Neutrophil (primary cell): Measurements from ENCODE around the gene CD200.
"Not testable (repeated sequence)": the region's sequence is repeated elsewhere in the genome, so short reads cannot be mapped to it uniquely, and the experiment has no call there.

ENCODE experiments used
- H3K27ac ChIP-seq: fragments of 200-600 bp; sonication (generic); 2 replicates; pipeline ENCODE4 v1.5.1; 2016; ENCODE audit warnings: mild to moderate bottlenecking, moderate library complexity
- H3K27me3 ChIP-seq: fragments of 200-600 bp; sonication (generic); 2 replicates; pipeline ENCODE4 v1.6.0; 2016; ENCODE audit warnings: mild to moderate bottlenecking
- H3K36me3 ChIP-seq: fragments of 200-600 bp; sonication (generic); 2 replicates; pipeline ENCODE4 v1.5.1; 2017
- H3K4me1 ChIP-seq, 2 experiments: fragments of 200-600 bp in 1 of 2; sonication (generic) in 1 of 2; 1 replicate in 1 of 2; 2 replicates in 1 of 2; pipeline versions ENCODE4 v1.5.1 to v1.6.1; 2013 to 2016; ENCODE audit warnings: low read depth in 1 of 2, low read length in 1 of 2, mild to moderate bottlenecking in 1 of 2, moderate library complexity in 1 of 2; ENCODE audit not compliant: control insufficient read depth in 1 of 2, insufficient read depth in 1 of 2
- H3K4me3 ChIP-seq, 2 experiments: fragments of 200-600 bp in 1 of 2; sonication (generic) in 1 of 2; 1 replicate in 1 of 2; 2 replicates in 1 of 2; pipeline ENCODE4 v1.5.1; 2013 to 2016; ENCODE audit warnings: low read depth in 1 of 2, low read length in 1 of 2, mild to moderate bottlenecking in 1 of 2, moderate library complexity in 1 of 2
- H3K9me3 ChIP-seq: fragments of 200-600 bp; sonication (generic); 2 replicates; pipeline ENCODE4 v1.5.1; 2016
- TF ChIP-seq, protein P1 (sequence below): fragments of 200-600 bp; sonication (generic); IDR thresholded peaks from 2 replicates; pipeline ENCODE4 v1.5.1; 2016; ENCODE audit warnings: antibody characterized with exemption

Gene CD200

DNA sequence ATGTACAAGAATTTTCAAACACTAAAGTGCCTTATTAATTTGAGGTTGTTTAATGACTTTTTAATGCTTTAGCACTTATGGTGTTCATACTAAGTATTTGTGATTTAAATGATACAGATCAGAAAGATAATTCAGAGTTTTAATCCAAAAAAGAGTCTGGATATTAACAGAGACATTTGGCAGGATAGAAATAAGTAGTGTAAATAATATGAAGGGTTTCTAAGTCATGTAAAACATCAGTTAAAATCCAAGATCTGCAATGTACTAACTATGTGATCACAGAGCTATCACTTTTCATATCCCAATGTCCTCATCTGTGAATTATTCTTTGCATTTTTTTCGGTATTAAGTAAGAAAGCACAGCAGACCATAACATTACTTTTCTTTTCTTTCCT is 62.9 kb downstream of the CD200 start:
- Histone ChIP-seq H3K9me3 (no peaks in the 10 kb centered on the region), H3K4me1 (peaks cover 47 to 57% of the 10 kb centered on the region in 2 experiments), H3K4me3 (no peak overlapping the region), H3K27ac (peak overlapping the region; percentile 28), H3K27me3 (no peaks in the 10 kb centered on the region), H3K36me3 (no peaks in the 10 kb centered on the region)
- TF ChIP-seq, protein P1, sequence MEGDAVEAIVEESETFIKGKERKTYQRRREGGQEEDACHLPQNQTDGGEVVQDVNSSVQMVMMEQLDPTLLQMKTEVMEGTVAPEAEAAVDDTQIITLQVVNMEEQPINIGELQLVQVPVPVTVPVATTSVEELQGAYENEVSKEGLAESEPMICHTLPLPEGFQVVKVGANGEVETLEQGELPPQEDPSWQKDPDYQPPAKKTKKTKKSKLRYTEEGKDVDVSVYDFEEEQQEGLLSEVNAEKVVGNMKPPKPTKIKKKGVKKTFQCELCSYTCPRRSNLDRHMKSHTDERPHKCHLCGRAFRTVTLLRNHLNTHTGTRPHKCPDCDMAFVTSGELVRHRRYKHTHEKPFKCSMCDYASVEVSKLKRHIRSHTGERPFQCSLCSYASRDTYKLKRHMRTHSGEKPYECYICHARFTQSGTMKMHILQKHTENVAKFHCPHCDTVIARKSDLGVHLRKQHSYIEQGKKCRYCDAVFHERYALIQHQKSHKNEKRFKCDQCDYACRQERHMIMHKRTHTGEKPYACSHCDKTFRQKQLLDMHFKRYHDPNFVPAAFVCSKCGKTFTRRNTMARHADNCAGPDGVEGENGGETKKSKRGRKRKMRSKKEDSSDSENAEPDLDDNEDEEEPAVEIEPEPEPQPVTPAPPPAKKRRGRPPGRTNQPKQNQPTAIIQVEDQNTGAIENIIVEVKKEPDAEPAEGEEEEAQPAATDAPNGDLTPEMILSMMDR = no peak

DNA sequence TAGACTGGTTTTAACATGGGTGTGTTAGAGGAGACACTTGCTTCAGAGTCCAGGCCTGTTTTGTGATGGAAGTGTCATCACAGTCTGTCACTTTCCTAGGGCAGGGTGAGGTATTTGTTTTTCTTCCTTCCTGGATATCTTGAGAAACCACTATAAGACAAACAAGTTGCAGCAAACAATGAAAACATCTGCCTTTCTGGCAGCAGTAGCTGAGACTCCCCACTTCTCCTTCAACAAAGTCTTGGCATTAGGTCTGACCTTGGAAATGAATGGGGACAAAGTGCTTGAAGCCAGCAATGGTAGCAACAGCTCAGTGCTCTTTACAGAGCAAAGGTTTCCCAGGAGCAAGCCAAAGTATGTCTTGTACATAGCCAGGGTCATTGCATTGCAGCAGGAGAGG is 64.6 kb downstream of the CD200 start:
- H3K36me3 ChIP-seq = no peaks in the 10 kb centered on the region
- peaks cover 35 to 43% of the 10 kb centered on the region in 2 experiments for H3K4me1 ChIP-seq
- H3K27me3 ChIP-seq = no peaks in the 10 kb centered on the region
- TF ChIP-seq, protein P1 = no peak
- peak overlapping the region; percentile 53 for H3K27ac ChIP-seq
- H3K9me3 ChIP-seq = no peaks in the 10 kb centered on the region
- no peak overlapping the region for H3K4me3 ChIP-seq

DNA sequence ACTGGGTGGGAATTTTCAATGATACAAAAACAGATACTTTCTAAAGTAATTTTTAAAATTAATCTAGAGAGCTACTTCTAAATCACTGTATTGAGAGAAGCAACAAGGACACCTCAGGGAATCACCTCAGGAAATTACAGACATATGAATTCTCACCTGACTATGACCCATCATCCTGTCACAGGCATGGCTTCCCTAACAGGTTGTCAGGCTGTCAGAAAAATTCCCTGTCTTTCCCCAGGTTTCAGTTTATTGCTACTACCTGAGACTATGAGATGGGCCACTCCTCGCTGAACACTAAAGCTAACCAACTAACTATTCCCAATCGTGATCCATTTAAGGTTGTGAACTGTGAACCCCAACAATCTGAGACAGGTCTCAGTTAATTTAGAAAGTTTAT is 66.1 kb downstream of the CD200 start:
- H3K36me3 ChIP-seq = no peaks in the 10 kb centered on the region
- H3K27ac ChIP-seq = no peak overlapping the region
- TF ChIP-seq, protein P1 = no peak
- no peak overlapping the region for H3K4me3 ChIP-seq
- H3K4me1 ChIP-seq = peaks cover 32 to 38% of the 10 kb centered on the region in 2 experiments
- no peaks in the 10 kb centered on the region for H3K27me3 ChIP-seq
- no peaks in the 10 kb centered on the region for H3K9me3 ChIP-seq

DNA sequence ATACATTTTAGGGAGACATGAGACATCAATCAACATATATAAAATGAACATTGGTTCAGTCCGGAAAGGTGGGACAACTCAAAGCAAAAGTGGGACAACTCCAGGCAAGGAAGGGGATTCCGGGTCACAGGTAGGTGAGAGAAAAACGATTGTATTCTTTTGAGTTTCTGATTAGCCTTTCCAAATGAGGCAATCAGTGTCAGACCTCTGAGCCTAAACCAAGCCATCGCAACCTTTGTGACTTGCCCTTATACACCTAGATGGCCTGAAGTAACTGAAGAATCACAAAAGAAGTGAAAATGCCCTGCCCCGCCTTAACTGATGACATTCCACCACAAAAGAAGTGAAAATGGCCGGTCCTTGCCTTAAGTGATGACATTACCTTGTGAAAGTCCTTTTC is 66.6 kb downstream of the CD200 start:
- H3K36me3 ChIP-seq, H3K27ac ChIP-seq, H3K9me3 ChIP-seq, H3K27me3 ChIP-seq, H3K4me3 ChIP-seq: not testable (repeated sequence)
- H3K4me1 ChIP-seq = peaks cover 27 to 33% of the 10 kb centered on the region in 2 experiments

DNA sequence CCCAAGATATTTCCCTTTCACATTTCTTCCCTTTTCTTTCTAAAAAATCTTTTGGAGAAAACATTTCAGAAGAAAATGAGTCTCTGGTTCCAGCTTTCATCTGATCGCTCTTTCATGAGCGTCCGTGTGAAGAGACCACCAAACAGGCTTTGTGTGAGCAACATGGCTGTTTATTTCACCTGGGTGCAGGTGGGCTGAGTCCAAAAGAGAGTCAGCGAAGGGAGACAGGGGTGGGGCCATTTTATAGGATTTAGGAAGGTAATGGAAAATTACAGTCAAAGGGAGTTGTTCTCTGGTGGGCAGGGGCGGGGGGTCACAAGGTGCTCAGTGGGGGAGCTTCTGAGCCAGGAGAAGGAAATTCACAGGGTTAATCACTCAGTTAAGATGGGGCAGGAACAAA is 67.4 kb downstream of the CD200 start:
- peaks cover 20 to 27% of the 10 kb centered on the region in 2 experiments for H3K4me1 ChIP-seq

DNA sequence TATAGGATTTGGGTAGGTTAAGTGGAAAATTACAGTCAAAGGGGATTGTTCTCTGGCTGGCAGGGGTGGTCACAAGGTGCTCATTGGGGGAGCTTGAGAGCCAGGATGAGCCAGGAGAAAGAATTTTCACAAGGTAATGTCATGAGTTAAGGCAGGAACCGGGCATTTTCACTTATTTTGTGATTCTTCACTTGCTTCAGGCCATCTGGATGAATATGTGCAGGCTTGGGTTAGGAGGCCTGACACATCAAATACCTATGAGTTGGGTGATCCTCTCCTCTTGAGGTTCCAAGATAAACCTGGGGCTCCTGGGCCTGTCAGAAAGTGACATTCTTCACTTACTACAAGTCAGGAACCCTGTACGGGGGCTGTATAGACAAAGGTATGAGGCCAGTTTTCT is 68.7 kb downstream of the CD200 start:
- H3K9me3 ChIP-seq = no peaks in the 10 kb centered on the region
- H3K27me3 ChIP-seq = no peaks in the 10 kb centered on the region
- H3K4me1 ChIP-seq = peaks cover 8 to 14% of the 10 kb centered on the region in 2 experiments
- TF ChIP-seq, protein P1 = no peak
- H3K36me3 ChIP-seq = no peaks in the 10 kb centered on the region
- H3K27ac ChIP-seq = no peak overlapping the region
- H3K4me3 ChIP-seq = no peak overlapping the region

More for the DNA sequence above, 67.4 kb downstream of the CD200 start:
- H3K27me3 ChIP-seq, H3K9me3 ChIP-seq, H3K4me3 ChIP-seq, H3K36me3 ChIP-seq, H3K27ac ChIP-seq: not testable (repeated sequence)

DNA sequence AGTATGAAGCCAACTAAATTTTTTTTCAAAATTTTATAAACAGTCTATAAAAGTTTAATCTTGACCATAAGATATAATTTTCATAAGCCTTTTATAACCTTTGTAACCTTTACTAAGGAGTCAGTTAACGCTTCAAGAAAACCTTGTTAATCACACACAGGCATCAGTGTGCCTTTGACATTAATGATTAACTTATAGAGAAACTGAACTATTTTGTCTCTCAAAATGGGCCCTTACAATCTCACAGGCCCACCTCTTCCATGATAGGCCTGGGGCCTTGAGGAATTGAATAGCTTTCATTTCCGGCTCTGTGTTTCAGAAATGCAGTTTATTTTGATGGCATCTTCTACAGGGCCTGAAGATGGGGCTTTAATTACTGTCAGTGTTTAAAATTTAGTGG is 70.1 kb downstream of the CD200 start:
- Histone ChIP-seq H3K36me3 (no peaks in the 10 kb centered on the region), H3K4me3 (no peak overlapping the region), H3K9me3 (no peaks in the 10 kb centered on the region), H3K27me3 (no peaks in the 10 kb centered on the region), H3K27ac (no peak overlapping the region), H3K4me1 (no peaks in the 10 kb centered on the region)
- TF ChIP-seq, protein P1 = no peak

DNA sequence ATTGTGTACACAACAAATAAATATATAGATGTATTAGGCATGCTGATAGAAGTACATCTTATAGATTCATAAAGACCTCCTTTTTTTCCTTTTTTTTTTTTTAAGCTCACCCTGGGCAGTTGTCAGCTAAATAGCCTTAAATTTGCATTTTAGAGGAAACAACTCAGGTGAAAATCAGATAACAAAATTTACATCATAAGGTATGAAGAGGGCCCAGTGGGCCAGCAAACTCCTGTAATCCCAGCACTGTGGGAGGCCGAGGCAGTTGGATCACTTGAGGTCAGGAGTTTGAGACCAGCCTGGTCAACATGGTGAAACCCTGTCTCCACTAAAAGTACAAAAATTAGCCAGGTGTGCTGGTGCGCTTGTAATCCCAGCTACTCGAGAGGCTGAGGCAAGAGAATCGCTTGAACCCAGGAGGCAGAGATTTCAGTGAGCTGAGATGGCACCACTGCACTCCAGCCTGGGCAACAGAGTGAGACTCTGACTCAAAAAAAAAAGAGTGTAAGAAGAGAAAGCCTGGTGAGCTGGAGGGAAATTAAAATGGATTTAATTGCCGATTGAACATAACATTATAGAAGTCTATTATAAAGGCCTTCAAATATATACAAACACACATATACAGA is 72.1 kb downstream of the CD200 start:
- H3K27ac ChIP-seq, H3K9me3 ChIP-seq, H3K4me1 ChIP-seq, H3K27me3 ChIP-seq, H3K36me3 ChIP-seq, H3K4me3 ChIP-seq: not testable (repeated sequence)
